Measurements from ENCODE around the gene CYP24A1.

The CYP24A1 gene

GRCh38 chr20:54161821-54162149 is 12.0 kb downstream of the CYP24A1 start:
- no peak overlapping the region for H3K4me3 ChIP-seq (replicated peaks; ENCODE audit: low read depth, low read length)
- DNase-seq (ENCODE audit: low read depth) = no peak
- TF ChIP-seq CTCF (IDR thresholded peaks at IDR 0.05; ENCODE audit: low read length, missing control alignments) = no peak

GRCh38 chr20:54161008-54161820 is 12.6 kb downstream of the CYP24A1 start:
- no peak overlapping the region for H3K4me3 ChIP-seq (replicated peaks; ENCODE audit: low read depth, low read length)
- DNase-seq (ENCODE audit: low read depth) = no peak
- TF ChIP-seq CTCF (IDR thresholded peaks at IDR 0.05; ENCODE audit: low read length, missing control alignments) = no peak

- H3K4me3 ChIP-seq (replicated peaks; ENCODE audit: low read depth, low read length) = no peak overlapping the region
- DNase-seq (ENCODE audit: low read depth) = no peak
- no peak for TF ChIP-seq CTCF (IDR thresholded peaks at IDR 0.05; ENCODE audit: low read length, missing control alignments)
Measured at GRCh38 chr20:54160065-54161007, 13.4 kb downstream of the CYP24A1 start.

- H3K4me3 ChIP-seq (replicated peaks; ENCODE audit: low read depth, low read length) = no peak overlapping the region
- no peak for DNase-seq (ENCODE audit: low read depth)
- TF ChIP-seq CTCF (IDR thresholded peaks at IDR 0.05; ENCODE audit: low read length, missing control alignments) = no peak
Measured at GRCh38 chr20:54158856-54159418, 14.8 kb downstream of the CYP24A1 start.

GRCh38 chr20:54158226-54158625 is 15.6 kb downstream of the CYP24A1 start:
- TF ChIP-seq CTCF (IDR thresholded peaks at IDR 0.05; ENCODE audit: low read length, missing control alignments) = no peak
- no peak overlapping the region for H3K4me3 ChIP-seq (replicated peaks; ENCODE audit: low read depth, low read length)
- DNase-seq (ENCODE audit: low read depth) = no peak

- TF ChIP-seq CTCF (IDR thresholded peaks at IDR 0.05; ENCODE audit: low read length, missing control alignments) = no peak
- DNase-seq (ENCODE audit: low read depth) = no peak
- no peak overlapping the region for H3K4me3 ChIP-seq (replicated peaks; ENCODE audit: low read depth, low read length)
Measured at GRCh38 chr20:54156981-54157835, 16.6 kb downstream of the CYP24A1 start.

All from fibroblast of pulmonary artery (primary cell).